CD4-positive, alpha-beta T cell (primary cell): ENCODE results near the gene PER1. TPM values are rescaled to one million over a fixed set of nuclear protein-coding genes. Genes with fewer than 3 reads are reported as not detected.

Source experiments
- ATAC-seq: fragments of 200-7000 bp; cut with Tn5 transposase; one replicate; pipeline ENCODE4 v1.10.0; 2022; ENCODE audit warnings: mild to moderate bottlenecking; ENCODE audit not compliant: poor library complexity
- CTCF ChIA-PET: fragments of 350-600 bp; sonication (Branson Sonifier 250); formaldehyde crosslinking; loops from one replicate; lab custom pipeline; 2021; ENCODE audit warnings: antibody characterized with exemption, inconsistent platforms; lab: Charles Lee
- POLR2A ChIA-PET: fragments of 350-600 bp; sonication (Branson Sonifier 250); formaldehyde crosslinking; loops from one replicate; lab custom pipeline; 2021; ENCODE audit warnings: antibody characterized with exemption, inconsistent platforms; lab: Charles Lee
- DNase-seq, 14 experiments: peaks; one replicate each; pipeline ENCODE4 v3.0.0-alpha.2; 2013 to 2020; ENCODE audit warnings: mixed read lengths in 2 of 14
- H3K27ac ChIP-seq, 2 donors: one replicate each; pipeline versions ENCODE4 v1.5.1 to v1.7.0; 2013; ENCODE audit warnings: low read length in 2 of 2, low read depth in 1 of 2, mild to moderate bottlenecking in 1 of 2
- H3K27me3 ChIP-seq, 2 experiments: 1 replicate in 1 of 2; 2 replicates in 1 of 2; pipeline versions ENCODE4 v1.6.1 to v1.7.0; 2013; ENCODE audit warnings: low read length in 2 of 2, control low read depth in 1 of 2, mild to moderate bottlenecking in 1 of 2, moderate library complexity in 1 of 2; ENCODE audit not compliant: insufficient read depth in 2 of 2, control insufficient read depth in 1 of 2
- H3K36me3 ChIP-seq: one replicate; pipeline ENCODE4 v1.6.1; 2013; ENCODE audit warnings: low read length, control low read depth; ENCODE audit not compliant: insufficient read depth
- H3K4me1 ChIP-seq: one replicate; pipeline ENCODE4 v1.6.1; 2013; ENCODE audit warnings: low read length, control low read depth; ENCODE audit not compliant: insufficient read depth
- H3K4me3 ChIP-seq: one replicate; pipeline ENCODE4 v1.5.1; 2013; ENCODE audit warnings: mild to moderate bottlenecking, low read length, moderate library complexity
- H3K9me3 ChIP-seq, 2 experiments: 1 replicate in 1 of 2; 2 replicates in 1 of 2; pipeline versions ENCODE4 v1.6.1 to v1.7.0; 2013; ENCODE audit warnings: low read length in 2 of 2, mild to moderate bottlenecking in 2 of 2, control low read depth in 1 of 2, moderate library complexity in 1 of 2; ENCODE audit not compliant: control insufficient read depth in 1 of 2, insufficient read depth in 1 of 2
- H3K27ac Mint-ChIP-seq: one replicate; pipeline ENCODE4 v1.8.0; 2020; ENCODE audit warnings: mixed read lengths
- H3K27me3 Mint-ChIP-seq: one replicate; pipeline ENCODE4 v1.8.0; 2021; ENCODE audit warnings: mixed read lengths
- H3K36me3 Mint-ChIP-seq: one replicate; pipeline ENCODE4 v1.8.0; 2021; ENCODE audit warnings: low read depth, mixed read lengths
- H3K4me1 Mint-ChIP-seq: one replicate; pipeline ENCODE4 v1.8.0; 2021; ENCODE audit warnings: low read depth, mixed read lengths
- H3K4me3 Mint-ChIP-seq: one replicate; pipeline ENCODE4 v1.8.0; 2020; ENCODE audit warnings: mild to moderate bottlenecking, mixed read lengths
- H3K9me3 Mint-ChIP-seq: one replicate; pipeline ENCODE4 v1.8.0; 2020; ENCODE audit warnings: mixed read lengths
- CTCF ChIP-seq: fragments of 200-600 bp; IDR thresholded peaks from one replicate; pipeline ENCODE4 v1.8.0; 2022; ENCODE audit warnings: antibody characterized with exemption, mild to moderate bottlenecking
- intact Hi-C, 2 experiments: fragments of 100-400 bp; cut with DNase I in 1 of 2; cut with micrococcal nuclease in 1 of 2; formaldehyde crosslinking; loops; one replicate each; pipeline versions ENCODE4 v1.15.1 to v1.9.0; 2023 to 2025; cut with DNase I, micrococcal nuclease
- polyA plus RNA-seq, 2 donors: library from polyadenylated mRNA; unstranded; fragments of 120-200 nt; gene quantifications; one replicate each; pipeline ENCODE4 v1.2.1, GENCODE V29; 2013
- total RNA-seq, 174 experiments: library from RNA in 2 of 174; stranded (reverse) in 2 of 174; gene quantifications; one replicate each; pipeline ENCODE4 v1.2.3 and lab custom pipeline; 2021 to 2026

The PER1 gene
- 1,000 to 10,000 TPM; 1,723 to 1,794 TPM for total RNA-seq
- 29.2 TPM for polyA plus RNA-seq (2013, experiment 1 of 2)
- polyA plus RNA-seq (2013, experiment 2 of 2), result 147 TPM
- 11.7 to 1,022 (median 41.3) reads per million in 172 experiments for total RNA-seq (lab: John Stamatoyannopoulos, UW)

DNA sequence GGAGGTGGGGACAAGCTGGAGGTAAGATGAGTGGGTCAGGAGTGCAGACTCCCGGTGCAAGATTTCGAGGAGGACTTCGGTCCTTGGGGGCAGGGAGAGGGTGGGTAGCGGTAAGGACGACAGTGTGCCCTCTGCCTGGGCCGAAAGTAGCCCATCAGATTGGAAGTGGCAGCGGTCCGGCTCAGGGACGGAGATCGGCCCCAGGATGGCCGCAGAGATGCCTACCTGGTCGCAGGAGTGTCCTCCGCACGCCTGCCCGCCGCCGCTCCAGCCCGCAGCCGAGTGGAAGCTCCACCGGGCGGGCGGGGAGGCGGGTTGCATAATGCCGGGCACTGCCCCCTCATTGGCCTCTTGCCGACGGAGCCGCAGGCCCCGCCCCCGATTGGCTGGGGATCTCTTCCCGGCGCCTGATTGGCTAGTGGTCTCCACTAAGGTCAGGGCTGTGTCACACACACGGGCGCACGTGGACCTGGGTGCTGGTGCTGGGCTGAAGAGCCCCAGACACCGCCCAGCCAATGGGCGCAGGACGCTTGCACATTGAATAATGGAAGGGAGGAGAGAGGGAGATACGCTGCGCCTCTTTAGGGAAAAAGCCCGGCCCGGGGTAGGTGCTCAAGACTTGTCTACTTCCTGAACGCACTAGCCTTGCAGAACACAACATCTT, at the start of gene PER1:
TSS of gene PER1 (minus strand) at position 293 of the 664 bp plus-strand sequence. CDS start 1,698 bp downstream, outside the sequence.
- ChIA-PET CTCF (interaction anchor here (1.0 to 2.0 kb wide), 3 partner anchors 13 to 92 kb away, joined by 3 to 6 read pairs (median 4); no protein-coding TSS in a partner anchor), POLR2A (interaction anchor here (0.7 to 16.4 kb wide), 10 partner anchors 9 to 96 kb away, joined by 3 to 419 read pairs (median 6); partner anchors contain the start of genes BORCS6, CTC1, PFAS and TMEM107)
- no peaks in the 10 kb centered on the region for H3K9me3 Mint-ChIP-seq
- H3K4me3 ChIP-seq, result peak within 1 kb of the TSS; percentile 75
- peak within 1 kb of the TSS; percentile 99 to 100 for H3K27ac ChIP-seq
- DNase-seq (peak; percentile 56 to 95 (median 80)), ATAC-seq (peak; percentile 9)
- H3K27ac Mint-ChIP-seq, result no peak within 1 kb of the TSS
- H3K4me1 ChIP-seq, result peaks cover 85% of the 10 kb centered on the region
- peak within 1 kb of the TSS; percentile 95 for H3K4me3 Mint-ChIP-seq
- no peaks in the 10 kb centered on the region for H3K9me3 ChIP-seq
- peaks cover 51% of the 10 kb centered on the region for H3K4me1 Mint-ChIP-seq
- H3K36me3 Mint-ChIP-seq, result peaks cover 81% of the 10 kb centered on the region
- intact Hi-C loops, result loop anchor here (10.0 kb wide), 2 partner anchors 317 to 667 kb away; partner anchors contain the start of genes KDM6B (in 1 of the 2), POLR2A (in 1 of the 2) and SLC35G6 (in 1 of the 2)
- no peak for TF ChIP-seq CTCF
- no peaks in the 10 kb centered on the region for H3K27me3 ChIP-seq
- peaks cover 41% of the 10 kb centered on the region for H3K36me3 ChIP-seq
- H3K27me3 Mint-ChIP-seq, result peaks cover 4% of the 10 kb centered on the region

GRCh38 chr17:8192070-8192815, 40.0 kb upstream of the PER1 start:
- Histone ChIP-seq H3K9me3 (no peaks in the 10 kb centered on the region), H3K27ac (peak overlapping the region; percentile 22 to 71), H3K4me1 (peaks cover 62% of the 10 kb centered on the region), H3K4me3 (peak overlapping the region; percentile 50), H3K27me3 (no peaks in the 10 kb centered on the region), H3K36me3 (no peaks in the 10 kb centered on the region)
- Mint-ChIP-seq H3K27ac (no peak overlapping the region), H3K4me1 (peaks cover 16% of the 10 kb centered on the region), H3K4me3 (no peak overlapping the region), H3K36me3 (peaks cover 3% of the 10 kb centered on the region), H3K9me3 (no peaks in the 10 kb centered on the region), H3K27me3 (no peaks in the 10 kb centered on the region)
- DNase-seq (peak in 9 of 14 experiments; percentile 19 to 85 (median 40)), ATAC-seq (peak; percentile 37)
- ChIA-PET CTCF (interaction anchor here (1.0 to 1.2 kb wide), 3 partner anchors 36 to 98 kb away, joined by 3 to 4 read pairs (median 3); partner anchors contain the start of gene CTC1), POLR2A (interaction anchor here (0.6 to 10.5 kb wide), 11 partner anchors 8 to 103 kb away, joined by 3 to 153 read pairs (median 9); partner anchors contain the start of genes AURKB, CTC1 and SLC25A35)
- intact Hi-C loops, result loop anchor here in 1 of 2 experiments (5.0 kb wide), 1 partner anchor 95 kb away; the partner anchor contains the start of gene RANGRF
- no peak for TF ChIP-seq CTCF

- Histone ChIP-seq H3K36me3 (no peaks in the 10 kb centered on the region), H3K9me3 (no peaks in the 10 kb centered on the region), H3K4me3 (peak overlapping the region; percentile 93), H3K27me3 (no peaks in the 10 kb centered on the region), H3K4me1 (peaks cover 77% of the 10 kb centered on the region), H3K27ac (no peak overlapping the region)
- Mint-ChIP-seq H3K36me3 (peaks cover 3% of the 10 kb centered on the region), H3K27ac (peak overlapping the region; percentile 85), H3K4me1 (peaks cover 12% of the 10 kb centered on the region), H3K9me3 (no peaks in the 10 kb centered on the region), H3K27me3 (no peaks in the 10 kb centered on the region), H3K4me3 (no peak overlapping the region)
- intact Hi-C loops, result loop anchor here (1.0 to 5.0 kb wide), 4 partner anchors 10 to 97 kb away; partner anchors contain the start of gene RANGRF (in 1 of the 2)
- POLR2A ChIA-PET, result interaction anchor here (0.6 to 10.5 kb wide), 21 partner anchors 9 to 334 kb away, joined by 3 to 344 read pairs (median 6); partner anchors contain the start of genes ALOXE3, AURKB, CTC1 and HES7
- TF ChIP-seq CTCF, result no peak
- ATAC-seq, result no peak
- DNase-seq, result no peak
- CTCF ChIA-PET, result interaction anchor here (1.0 to 2.0 kb wide), 4 partner anchors 10 to 110 kb away, joined by 3 to 5 read pairs (median 4); no protein-coding TSS in a partner anchor
Measured at GRCh38 chr17:8190506-8190905, 38.3 kb upstream of the PER1 start.
